RWPE1 (cell line): ENCODE measurements around the gene RHBDF2.

Experiments used
- CTCF ChIA-PET: fragments of 350-600 bp; sonication (Branson Sonifier 250); formaldehyde crosslinking; extraction: SDS; loops from one replicate; lab custom pipeline; 2021; lab: Yijun Ruan, JAX
- POLR2A ChIA-PET: fragments of 400-600 bp; formaldehyde crosslinking; extraction: SDS; loops from one replicate; lab custom pipeline; 2020; ENCODE audit warnings: antibody characterized with exemption; ENCODE audit not compliant: low non-redundant PET; lab: Yijun Ruan, JAX
- DNase-seq: peaks from one replicate; pipeline ENCODE4 v3.0.0; 2012; ENCODE audit warnings: low spot score
- H3K27ac ChIP-seq: fragments of 450-650 bp; 2 replicates; pipeline ENCODE4 v1.5.1; 2017
- TF ChIP-seq, protein P1 (sequence below): fragments of 450-650 bp; conservative IDR thresholded peaks from 2 replicates; pipeline ENCODE4 v1.5.1; 2017; ENCODE audit warnings: low read depth, mild to moderate bottlenecking

The RHBDF2 gene

DNA sequence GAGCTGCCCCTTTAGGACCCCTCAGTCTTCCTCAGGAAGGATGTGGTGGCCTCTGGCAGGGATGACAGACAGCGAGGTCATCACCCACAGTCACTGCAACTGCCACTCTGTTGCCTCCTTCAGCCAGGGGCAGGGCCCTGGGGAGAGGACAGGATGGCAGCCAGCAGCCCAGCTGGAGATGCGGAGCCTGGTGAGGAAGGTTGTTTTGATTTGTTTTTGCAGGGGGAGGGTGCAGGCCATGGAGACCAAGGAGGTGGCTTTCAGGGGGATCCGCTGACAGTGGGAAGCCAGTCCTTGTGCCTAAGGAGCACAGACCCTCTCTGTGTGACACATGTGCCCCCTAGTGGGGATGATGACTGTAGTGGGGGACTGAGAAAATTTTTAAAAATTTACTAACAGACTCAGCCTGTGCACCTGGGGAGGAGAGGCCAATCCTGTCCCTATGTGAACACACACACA lies 46.0 kb upstream of the RHBDF2 start:
- DNase-seq: no peak
- CTCF ChIA-PET: interaction anchor here (0.5 to 1.5 kb wide), 15 partner anchors 10 to 1063 kb away, joined by 3 to 9 read pairs (median 4); no protein-coding TSS in a partner anchor
- POLR2A ChIA-PET: interaction anchor here (0.5 to 0.7 kb wide), 2 partner anchors 18 to 155 kb away, joined by 3 to 4 read pairs; no protein-coding TSS in a partner anchor
- peak overlapping the region; percentile 86 for H3K27ac ChIP-seq
- TF ChIP-seq, protein P1, sequence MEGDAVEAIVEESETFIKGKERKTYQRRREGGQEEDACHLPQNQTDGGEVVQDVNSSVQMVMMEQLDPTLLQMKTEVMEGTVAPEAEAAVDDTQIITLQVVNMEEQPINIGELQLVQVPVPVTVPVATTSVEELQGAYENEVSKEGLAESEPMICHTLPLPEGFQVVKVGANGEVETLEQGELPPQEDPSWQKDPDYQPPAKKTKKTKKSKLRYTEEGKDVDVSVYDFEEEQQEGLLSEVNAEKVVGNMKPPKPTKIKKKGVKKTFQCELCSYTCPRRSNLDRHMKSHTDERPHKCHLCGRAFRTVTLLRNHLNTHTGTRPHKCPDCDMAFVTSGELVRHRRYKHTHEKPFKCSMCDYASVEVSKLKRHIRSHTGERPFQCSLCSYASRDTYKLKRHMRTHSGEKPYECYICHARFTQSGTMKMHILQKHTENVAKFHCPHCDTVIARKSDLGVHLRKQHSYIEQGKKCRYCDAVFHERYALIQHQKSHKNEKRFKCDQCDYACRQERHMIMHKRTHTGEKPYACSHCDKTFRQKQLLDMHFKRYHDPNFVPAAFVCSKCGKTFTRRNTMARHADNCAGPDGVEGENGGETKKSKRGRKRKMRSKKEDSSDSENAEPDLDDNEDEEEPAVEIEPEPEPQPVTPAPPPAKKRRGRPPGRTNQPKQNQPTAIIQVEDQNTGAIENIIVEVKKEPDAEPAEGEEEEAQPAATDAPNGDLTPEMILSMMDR: peak; percentile 80

DNA sequence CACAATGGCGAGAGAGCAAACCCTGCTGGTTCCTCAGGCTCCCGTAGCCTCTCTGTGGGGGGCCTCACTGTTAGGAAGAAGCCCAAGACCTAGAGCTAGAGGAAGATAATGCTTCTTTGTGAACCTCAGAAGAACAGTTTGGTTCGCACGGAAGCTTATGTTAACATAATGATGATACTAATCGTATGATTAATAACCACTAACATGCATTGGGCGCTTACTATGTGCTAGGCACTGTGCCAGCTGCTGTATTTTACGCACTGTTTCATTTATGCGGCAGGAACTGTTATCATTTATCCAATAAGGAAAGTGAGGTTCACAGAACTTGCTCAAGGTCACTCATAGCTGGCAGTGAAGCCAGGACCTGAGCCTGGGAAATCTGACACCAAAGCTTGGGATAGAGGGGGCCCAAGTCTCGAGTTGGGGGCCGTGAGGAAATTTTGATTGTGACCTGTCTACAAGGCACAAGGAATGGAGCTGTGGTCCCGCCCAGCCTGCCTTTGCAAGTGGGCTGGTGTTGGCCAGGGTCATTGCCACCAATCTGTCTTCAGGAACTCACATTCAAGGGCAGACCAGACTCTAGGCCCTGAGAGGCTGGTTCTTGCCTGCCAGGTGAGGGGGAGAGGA lies 45.4 kb upstream of the RHBDF2 start:
- CTCF ChIA-PET: interaction anchor here (0.5 to 1.5 kb wide), 17 partner anchors 10 to 1062 kb away, joined by 3 to 9 read pairs (median 4); no protein-coding TSS in a partner anchor
- POLR2A ChIA-PET: interaction anchor here (0.5 to 0.7 kb wide), 3 partner anchors 17 to 156 kb away, joined by 3 to 4 read pairs (median 3); no protein-coding TSS in a partner anchor
- TF ChIP-seq, protein P1: no peak
- peak; percentile 55 for DNase-seq
- H3K27ac ChIP-seq: peak overlapping the region; percentile 86

DNA sequence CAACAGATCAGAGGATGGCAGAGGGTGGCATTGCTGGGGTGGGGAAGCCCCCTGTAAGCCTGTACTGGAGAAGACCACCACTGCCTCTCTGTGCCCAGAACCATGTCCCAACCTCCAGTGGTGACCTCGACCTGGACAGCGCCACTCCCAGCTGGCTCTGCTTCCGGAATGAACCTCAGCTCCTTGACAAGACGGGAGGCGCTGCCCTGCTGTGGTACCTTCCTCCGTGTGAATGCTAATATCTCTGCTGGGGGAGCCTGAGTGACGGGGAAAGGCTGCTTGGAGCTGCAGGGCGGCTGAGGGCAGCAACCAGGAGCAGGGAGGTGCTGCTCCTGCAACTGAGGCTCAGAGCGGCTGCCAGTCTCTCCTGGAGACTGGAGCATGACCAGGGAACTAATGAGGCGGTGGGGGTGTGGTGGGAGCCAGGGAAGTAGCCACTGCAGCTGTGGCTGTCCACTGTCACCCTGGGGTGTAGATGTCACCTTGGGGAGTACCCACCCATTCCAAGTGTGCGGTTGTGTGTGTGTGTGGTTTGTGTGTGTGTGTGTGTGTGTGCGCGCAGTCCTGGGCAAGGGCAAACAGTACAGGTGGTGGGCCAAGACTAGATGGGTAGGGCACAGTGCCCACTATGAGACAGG lies 44.8 kb upstream of the RHBDF2 start:
- TF ChIP-seq, protein P1: no peak
- POLR2A ChIA-PET: interaction anchor here (0.6 kb wide), 1 partner anchor 16 kb away, joined by 3 read pairs; no protein-coding TSS in a partner anchor
- peak overlapping the region; percentile 86 for H3K27ac ChIP-seq
- CTCF ChIA-PET: interaction anchor here (0.5 to 1.5 kb wide), 11 partner anchors 9 to 156 kb away, joined by 3 to 9 read pairs (median 4); no protein-coding TSS in a partner anchor
- DNase-seq: no peak

DNA sequence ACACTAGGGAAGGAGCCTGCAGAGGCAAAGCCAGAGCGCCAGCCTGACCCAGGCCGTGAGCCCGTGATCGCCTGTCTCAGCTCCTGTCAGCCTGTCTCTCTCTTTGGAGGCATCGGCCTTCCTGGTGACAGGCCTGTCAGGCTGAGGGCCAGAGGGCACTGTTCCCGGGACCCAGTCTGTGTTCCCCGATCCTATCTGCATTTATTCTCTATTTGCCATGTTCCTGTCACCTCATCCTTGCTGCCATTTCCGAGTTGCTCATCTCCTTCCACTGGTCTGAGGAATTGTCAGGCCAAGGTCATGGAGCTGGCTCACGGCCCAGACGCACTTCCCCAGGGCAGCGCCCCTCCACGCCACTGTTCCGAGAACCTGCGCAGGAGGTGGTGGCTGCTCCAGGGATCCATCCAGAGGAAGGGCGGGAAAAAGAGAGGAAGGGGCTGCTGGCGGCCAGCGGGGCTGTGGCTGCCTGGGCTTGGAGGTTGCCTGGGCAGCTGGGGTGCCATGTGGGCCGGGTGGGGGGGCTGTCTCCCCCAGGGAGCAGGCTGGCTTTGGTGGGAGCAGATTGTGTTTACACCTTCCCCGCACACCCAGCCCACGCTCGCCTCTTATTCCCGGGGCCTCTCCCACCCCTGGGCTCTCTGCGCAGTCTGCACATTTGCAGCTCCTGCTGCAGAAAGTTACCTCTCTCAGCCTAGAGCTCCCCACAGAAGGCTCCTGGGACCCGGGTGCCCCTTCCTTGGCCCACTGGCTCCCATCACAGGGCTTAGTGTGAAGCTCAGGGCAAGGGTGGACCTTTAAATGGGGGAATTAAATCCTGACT lies 43.5 kb upstream of the RHBDF2 start:
- ChIA-PET POLR2A (no interaction called here), CTCF (interaction anchor here (1.0 to 2.1 kb wide), 2 partner anchors 16 to 22 kb away, joined by 3 to 9 read pairs; no protein-coding TSS in a partner anchor)
- DNase-seq: no peak
- TF ChIP-seq, protein P1: no peak
- peak overlapping the region; percentile 26 for H3K27ac ChIP-seq

DNA sequence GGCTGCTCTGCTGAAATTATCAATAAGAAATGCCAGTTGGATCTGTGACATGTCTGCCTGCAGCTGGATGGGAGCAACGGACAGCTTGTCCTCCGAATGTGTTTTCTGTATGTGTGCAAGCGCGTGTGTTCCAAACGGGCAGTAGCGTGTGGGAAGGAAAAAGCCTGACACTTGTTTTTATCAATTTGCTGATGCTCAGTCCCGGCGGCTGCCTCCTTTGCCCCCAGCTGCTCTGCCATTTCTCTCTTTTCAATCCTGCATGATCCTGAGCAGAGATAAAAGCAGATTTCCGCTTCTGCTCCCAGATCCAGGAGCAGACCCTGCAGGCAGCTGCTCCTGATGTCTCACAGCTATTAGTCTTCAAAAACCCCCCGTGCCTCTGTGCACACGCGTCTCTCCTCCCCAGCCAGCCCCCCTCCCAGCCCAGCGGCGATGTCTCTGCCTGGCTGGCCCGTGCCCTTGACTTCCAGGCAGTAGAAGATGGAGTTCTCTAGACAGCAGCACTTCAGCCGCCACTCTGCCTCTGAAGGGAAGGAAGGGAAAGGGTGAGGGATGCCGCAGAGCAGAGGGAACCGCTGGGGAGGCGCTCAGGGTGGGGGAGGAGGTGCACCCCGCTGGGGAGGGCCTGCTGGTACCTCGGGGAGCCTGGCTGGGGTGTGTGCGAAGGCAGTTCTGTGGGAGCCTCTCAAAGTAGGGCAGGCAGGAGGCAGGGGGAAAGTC lies 42.8 kb upstream of the RHBDF2 start:
- DNase-seq: no peak
- TF ChIP-seq, protein P1: no peak
- POLR2A ChIA-PET: interaction anchor here (0.6 kb wide), 1 partner anchor 697 kb away, joined by 7 read pairs; no protein-coding TSS in a partner anchor
- CTCF ChIA-PET: interaction anchor here (0.7 to 2.1 kb wide), 3 partner anchors 15 to 42 kb away, joined by 3 to 9 read pairs (median 4); no protein-coding TSS in a partner anchor
- peak overlapping the region; percentile 26 for H3K27ac ChIP-seq
